NCI-H524 treated with DMSO at 0.1 percent for 48 hours (cell line): ENCODE data around the gene CXorf58.
"Not testable (repeated sequence)": the region's sequence is repeated elsewhere in the genome, so short reads cannot be mapped to it uniquely, and the experiment has no call there.

Experiments
- DNase-seq: peaks from one replicate; lab custom pipeline; 2025; lab: John Stamatoyannopoulos, UW

CXorf58 gene

GRCh38 chrX:23952984-23953907 is 45.4 kb downstream of the CXorf58 start:
- no peak for DNase-seq

GRCh38 chrX:23953908-23954269 is 46.1 kb downstream of the CXorf58 start:
- DNase-seq, result no peak

GRCh38 chrX:23954396-23954795 is 46.6 kb downstream of the CXorf58 start:
- no peak for DNase-seq

- no peak for DNase-seq
Observed at GRCh38 chrX:23959781-23960180, 52.0 kb downstream of the CXorf58 start.

GRCh38 chrX:23964191-23964590 is 56.4 kb downstream of the CXorf58 start:
- DNase-seq, result no peak

GRCh38 chrX:23965630-23966029 is 57.8 kb downstream of the CXorf58 start:
- DNase-seq, result not testable (repeated sequence)

- no peak for DNase-seq
Observed at GRCh38 chrX:23978491-23978890, 70.7 kb downstream of the CXorf58 start.

- DNase-seq, result no peak
Observed at GRCh38 chrX:23980011-23980441, 72.2 kb downstream of the CXorf58 start.

GRCh38 chrX:23981222-23981621 is 73.4 kb downstream of the CXorf58 start:
- no peak for DNase-seq

GRCh38 chrX:23981711-23982110 is 73.9 kb downstream of the CXorf58 start:
- no peak for DNase-seq

GRCh38 chrX:23982891-23983290 is 75.1 kb downstream of the CXorf58 start:
- no peak for DNase-seq
